GM19328 (cell line): ENCODE results near the gene NXN.
"Not testable (repeated sequence)": the region's sequence is repeated elsewhere in the genome, so short reads cannot be mapped to it uniquely, and the experiment has no call there.

Experiments
- ATAC-seq: cut with Tn5 transposase; IDR thresholded peaks from one replicate; pipeline ENCODE4 v1.9.1; 2021; ENCODE audit warnings: mild to moderate bottlenecking, moderate library complexity; ENCODE audit not compliant: unreplicated experiment

Gene NXN

DNA sequence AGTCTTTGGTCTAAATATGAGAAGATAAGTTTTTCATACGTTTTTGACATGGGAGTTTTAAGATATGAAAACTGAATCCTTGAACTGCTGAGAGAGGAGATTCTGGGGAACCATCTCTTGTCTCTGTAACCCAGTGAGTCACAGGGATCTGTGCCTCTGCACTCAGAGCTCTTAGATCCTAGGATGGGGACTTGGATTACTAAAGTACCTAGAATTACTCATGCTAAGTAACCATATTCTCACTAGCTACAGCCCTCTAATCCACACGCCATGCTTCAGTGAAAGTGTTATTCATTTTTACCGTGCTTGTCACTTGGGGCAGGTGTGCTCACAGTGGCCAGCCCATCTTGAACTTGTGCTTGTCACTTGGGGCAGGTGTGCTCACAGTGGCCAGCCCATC, 195.4 kb downstream of the NXN start:
- no peak for ATAC-seq

DNA sequence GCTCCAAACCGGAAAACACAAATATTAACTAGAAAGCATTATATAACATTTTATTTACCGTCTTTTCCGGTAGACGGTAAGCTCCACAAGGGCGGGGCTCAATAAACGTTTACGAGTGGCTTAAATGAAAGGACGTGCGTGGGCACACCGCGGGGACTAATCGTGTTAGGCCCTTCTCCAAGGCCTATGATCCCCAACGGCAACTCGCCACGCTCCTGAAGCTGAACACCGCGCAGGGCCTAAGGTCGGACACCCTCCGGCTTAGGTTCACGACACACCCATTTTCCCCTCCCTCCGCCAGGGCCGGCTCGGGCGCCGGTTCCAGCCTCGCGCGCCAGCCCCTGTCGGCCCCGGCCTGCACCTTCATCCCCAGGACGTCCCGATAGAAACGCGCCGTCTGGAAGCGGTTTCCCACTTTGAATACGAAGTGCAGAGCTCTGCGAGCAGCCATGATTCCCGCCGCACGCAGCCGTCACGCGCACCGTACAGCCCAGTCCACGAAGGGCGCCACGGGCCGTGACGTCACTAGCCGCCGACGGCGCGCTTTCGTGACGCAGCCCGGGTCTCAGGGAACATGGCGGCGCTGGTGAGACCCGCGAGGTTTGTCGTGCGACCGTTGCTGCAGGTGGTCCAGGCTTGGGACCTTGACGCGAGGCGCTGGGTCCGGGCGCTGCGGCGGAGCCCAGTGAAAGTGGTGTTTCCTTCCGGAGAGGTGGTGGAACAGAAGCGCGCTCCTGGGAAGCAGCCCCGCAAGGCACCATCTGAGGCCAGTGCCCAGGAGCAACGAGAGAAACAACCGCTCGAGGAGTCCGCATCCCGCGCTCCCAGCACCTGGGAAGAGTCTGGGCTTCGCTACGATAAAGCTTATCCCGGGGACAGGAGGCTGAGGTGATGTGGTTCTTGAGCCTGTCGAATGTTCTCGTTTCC, 197.5 kb downstream of the NXN start, which contains the start of the genes GLOD4 and MRM3:
GLOD4 (minus strand) TSS at position 476 of the 927 bp plus-strand sequence; CDS start at position 451, 25 bp downstream.
MRM3 (plus strand) TSS at position 549 of the 927 bp plus-strand sequence; CDS start at position 575, 26 bp downstream.
- peak; percentile 87 for ATAC-seq

DNA sequence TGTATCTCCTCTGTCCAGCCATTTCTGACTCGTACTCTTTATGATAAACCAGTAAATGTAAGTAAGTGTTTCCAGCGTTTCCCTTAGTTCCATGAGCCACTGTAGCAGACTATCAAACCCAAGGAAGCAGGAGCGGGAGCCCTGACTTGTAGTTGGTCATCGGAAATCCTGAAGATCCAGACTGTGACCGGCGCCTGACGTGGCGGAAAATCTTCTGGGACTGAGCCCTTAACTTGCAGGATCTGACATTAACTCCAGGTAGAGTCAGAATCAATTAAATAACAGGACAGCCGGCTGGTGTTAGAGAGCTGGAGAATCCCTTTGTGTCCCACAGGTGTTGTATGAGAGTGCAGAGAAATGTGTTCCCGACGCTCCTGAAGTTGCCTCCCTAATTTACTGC, 201.5 kb downstream of the NXN start:
- ATAC-seq = no peak

DNA sequence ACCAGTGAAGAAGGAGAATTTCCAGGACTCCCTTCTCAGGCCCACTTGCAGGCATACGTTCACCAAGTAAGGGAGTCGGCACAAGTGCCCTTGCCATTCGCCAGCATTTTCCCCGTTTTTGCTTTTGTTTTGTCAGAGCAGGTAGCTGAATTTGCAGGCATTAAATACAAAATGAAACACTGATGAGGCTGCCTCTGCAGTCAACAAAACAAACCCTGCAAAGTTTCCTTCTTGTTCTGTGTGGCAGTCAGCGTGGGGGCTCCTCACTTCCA, 205.3 kb downstream of the NXN start:
- no peak for ATAC-seq

DNA sequence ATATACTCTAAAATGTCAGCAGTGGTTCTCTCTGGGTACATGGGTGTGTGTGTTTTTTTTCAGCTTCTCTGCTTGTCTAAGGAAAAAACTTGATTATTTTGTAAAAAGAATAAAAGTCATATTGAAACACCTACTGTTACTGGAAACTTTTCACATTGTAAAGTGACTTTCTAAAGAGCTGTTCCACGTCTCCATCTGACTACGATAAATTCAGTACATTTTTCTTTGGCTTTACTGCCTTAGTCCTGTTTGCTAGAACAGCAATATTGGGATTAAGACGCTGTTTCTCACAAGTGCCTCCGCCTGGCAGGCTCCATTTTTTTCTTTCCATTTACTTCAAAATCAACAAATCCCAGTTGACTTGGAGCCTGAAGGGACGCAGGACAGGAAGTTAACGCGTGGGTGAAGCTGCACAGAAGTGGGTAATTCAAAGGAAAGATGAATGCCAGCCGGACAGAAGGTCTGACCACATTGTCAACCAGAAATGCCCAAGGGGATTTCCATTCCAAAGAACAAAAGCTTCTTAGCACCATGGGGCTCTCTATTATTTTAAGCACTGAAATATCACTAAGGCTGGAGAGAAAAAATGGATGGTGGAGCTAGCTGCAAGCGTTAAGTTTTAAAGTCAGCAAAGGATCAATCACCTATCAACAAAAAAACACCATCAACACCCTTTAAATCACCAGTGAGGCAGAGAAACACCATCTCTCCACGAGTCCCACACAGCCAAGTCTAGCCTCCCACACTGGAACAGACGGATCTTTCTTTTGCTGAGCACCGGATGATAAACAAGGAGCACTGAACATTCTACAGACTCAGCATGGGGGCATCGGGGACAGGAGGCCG, 205.9 kb downstream of the NXN start:
- ATAC-seq = no peak

DNA sequence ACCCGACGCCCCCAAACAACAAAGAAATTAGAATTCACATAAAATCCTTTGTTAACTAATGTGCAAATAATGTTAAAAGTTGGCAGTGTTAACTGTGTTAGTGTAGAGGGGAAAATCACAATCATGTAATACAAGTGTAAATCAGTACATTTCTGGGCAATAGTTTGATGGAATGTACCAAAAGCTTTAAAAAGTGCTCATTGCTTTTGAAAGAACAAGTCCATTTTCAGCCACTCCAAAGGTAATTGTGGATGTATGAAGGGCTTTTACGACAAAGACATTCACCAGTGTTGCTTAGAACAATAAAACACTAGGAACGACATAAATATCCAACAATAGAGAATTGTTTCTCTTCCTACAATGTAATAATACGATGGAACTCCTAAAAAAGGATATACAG, 206.6 kb downstream of the NXN start:
- no peak for ATAC-seq

DNA sequence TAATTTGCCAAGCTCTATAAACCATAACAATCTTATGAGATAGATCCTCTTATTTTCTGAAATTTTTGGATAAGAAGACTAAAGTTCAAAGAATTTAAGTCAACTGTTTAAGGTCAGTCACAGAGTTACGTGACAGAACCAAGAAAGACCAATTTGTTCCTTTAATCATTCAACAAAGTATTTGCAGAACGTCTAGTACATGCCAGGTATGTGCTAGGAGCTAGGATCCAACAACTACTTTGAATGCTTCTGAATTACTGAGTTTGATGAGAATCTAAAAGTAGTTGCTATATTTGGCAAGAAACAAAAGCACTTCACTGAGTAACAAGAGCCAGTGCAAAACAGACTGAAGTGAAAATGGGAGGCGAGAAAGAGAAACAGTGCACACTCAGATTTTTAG, 212.5 kb downstream of the NXN start:
- ATAC-seq = no peak

DNA sequence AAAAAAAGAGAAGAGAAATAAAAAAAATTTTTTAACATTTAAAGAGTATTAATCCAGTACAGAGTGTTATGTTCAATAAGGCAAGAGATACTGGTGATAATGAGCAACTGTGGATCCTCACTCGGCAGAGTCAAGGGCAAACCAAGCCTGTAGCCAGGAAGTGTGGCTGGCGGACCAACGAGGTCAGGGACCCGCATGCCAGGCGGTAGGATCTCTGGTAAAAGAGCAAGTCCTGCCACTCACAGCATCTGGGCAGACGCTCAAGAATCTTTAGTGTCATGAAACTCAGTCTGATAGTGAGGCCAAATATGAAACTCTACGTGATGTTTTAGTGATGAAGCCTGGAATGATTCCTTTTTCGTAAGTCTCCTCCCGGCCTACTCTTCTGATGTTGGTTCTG, 219.2 kb downstream of the NXN start:
- no peak for ATAC-seq

DNA sequence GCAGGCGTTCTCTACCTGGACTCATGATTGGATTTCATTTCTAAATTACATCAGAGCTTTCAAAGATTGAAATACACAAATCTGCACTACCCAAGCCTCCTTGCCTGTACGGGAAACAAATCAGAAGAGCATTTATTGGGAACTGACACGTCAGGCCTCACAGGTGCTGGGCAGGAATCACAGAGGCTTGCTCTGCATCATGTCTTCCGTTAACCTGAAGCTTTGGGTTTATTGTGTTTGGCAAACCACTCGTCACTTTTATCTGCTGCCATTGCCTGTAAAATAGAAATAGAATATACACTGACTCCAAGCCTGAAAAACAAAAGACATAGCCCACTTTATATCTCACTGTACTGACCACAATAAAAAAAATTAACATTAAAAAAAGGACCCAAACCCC, 219.6 kb downstream of the NXN start:
- ATAC-seq = no peak

DNA sequence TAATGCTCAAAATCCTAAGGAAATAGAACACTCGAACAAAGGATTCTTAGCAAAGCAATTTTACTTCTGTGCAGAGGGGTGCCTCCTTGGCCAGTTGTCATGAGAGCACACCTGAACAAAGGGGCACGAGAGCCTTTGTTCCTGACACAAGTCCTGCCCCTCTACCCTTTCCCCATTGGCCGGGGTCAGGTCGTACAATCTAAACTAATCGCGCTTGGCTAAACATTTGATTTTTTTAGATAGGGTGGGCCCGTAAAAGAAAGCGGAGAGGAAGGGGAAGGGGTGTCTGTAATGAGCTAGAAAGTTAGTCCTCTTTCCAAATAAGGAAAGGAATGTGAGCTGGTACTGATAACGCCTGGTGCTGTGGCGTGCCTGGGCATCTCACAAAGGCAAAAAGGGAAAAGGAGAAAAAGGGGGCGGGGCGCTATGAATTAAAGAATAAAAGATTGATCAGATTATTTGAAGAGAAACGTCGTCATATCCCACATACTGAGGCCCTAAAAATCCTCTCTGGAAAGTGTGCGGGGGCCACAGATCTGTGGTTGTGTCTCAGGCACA, 223.5 kb downstream of the NXN start:
- not testable (repeated sequence) for ATAC-seq

DNA sequence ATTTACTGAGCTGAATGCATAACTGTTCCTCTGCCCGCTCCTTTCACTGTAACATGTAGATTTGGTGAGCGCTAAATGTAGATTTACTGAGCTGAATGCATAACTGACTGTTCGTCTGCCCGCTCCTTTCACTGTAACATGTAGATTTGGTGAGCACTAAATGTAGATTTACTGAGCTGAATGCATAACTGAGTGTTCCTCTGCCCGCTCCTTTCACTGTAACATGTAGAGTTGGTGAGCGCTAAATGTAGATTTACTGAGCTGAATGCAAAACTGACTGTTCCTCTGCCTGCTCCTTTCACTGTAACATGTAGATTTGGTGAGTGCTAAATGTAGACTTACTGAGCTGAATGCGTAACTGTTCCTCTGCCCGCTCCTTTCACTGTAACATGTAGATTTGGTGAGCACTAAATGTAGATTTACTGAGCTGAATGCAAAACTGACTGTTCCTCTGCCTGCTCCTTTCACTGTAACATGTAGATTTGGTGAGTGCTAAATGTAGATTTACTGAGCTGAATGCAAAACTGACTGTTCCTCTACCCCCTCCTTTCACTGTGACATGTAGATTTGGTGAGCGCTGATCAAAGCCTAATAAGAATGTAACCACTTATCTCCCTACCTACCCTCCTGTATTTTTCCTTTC, 224.1 kb downstream of the NXN start:
- ATAC-seq = not testable (repeated sequence)

DNA sequence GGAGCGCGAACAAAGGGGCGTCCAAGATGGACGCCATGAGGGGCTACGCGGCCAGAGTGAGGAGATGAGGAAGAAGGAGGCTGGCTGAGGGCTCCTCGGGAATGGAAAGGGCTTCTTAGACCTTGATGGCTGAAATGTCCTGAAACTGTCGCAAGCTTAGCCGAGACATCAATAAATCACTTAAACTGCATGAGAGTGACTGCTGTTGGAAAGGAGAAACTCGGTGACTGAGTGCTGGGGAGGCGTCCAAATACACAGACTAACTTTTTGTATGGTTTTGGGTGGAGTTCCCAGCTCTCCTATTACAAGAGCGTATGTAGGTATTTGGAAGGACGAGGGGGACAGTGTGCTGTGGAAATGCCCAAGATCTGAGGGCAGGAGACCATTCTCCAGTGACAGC, 226.2 kb downstream of the NXN start:
- no peak for ATAC-seq

DNA sequence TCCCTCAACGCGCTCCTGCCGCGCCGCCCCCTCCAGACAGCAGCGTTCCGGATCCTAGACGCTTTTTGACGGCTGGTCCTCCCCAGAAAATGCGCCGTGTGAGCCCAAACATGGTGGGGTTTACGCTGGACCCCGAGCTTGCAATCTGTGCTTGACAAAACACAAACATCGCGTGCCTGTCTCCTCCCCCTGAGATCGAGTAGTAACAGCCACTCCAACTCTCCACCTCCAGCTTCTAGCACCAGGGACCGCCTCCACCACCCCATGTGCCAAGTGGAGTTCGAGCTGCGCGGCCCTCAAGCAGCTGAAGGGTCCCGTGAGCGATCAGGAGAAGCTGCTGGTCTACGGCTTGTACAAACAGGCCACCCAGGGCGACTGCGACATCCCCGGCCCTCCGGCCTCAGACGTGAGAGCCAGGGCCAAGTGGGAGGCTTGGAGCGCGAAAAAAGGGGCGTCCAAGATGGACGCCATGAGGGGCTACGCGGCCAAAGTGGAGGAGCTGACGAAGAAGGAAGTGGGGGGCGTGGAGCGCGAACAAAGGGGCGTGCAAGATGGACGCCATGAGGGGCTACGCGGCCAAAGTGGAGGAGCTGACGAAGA, 226.9 kb downstream of the NXN start:
- no peak for ATAC-seq

DNA sequence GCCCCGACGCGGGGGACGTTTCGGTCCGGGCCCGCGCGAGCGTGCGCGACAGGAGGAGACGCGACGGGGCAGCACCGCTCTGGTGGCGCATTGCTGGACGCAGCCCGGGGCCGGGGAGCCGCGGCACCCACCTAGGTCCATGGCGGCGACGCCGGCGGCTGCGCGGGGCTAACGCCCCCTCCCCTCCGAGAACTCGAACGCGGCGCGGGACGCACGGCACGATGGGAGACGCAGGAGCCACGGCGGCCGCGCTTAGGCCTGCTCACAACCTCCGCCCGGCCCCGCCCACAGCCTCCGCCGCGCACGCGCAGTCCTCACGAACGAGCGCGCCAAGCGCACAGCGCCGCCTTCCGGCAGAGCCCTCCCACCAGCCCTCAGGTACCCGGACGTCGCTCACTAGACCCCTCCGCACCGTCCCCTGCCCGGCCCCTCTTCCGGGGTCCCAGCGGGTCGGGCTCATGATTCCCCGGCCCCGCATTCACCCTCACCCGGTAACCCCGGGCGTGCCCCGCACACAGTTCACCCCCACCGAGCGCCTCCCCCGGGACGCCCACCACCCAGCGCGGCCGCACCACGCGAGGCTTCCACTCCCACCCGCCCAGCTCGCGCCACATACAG, 227.5 kb downstream of the NXN start, which contains the start of gene GEMIN4:
GEMIN4 (minus strand) TSS at position 263 of the 618 bp plus-strand sequence; CDS start at position 141, 122 bp downstream.
- peak; percentile 78 for ATAC-seq

DNA sequence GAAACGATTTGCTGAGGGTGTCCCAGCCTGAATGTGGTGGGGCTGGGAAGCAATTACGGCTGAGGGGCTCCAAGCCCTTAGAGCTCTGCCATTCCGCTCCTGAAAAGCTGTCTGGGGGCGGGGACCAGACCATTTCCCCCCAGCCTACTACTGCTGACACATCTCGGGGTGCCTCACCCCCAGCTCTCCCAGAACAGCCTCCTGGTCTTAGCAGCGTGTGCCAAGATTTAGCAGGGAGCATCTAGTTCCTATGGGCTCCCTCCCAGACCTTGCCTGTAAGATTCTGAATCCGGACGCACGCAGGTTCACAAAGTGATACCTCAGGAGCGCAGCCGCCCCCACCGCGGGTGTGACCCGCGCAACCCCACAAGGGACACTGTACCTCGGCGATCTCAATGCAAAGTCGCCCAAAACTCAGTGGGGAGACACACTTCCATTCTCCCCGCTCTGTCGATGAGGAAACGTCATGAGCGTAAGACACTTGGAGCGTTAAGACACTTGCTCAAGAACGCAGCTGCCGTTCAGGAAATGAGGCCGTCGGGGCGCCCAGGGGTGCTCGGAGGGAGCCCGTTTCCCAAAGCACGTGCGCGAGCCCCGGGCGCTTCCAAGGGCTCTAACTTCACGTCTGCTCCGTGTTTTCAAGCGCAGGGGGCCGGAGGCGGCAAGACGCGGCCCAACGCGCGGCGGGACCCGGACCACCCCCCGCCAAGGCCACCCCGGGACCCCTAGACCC, 228.1 kb downstream of the NXN start:
- ATAC-seq = peak; percentile 23

DNA sequence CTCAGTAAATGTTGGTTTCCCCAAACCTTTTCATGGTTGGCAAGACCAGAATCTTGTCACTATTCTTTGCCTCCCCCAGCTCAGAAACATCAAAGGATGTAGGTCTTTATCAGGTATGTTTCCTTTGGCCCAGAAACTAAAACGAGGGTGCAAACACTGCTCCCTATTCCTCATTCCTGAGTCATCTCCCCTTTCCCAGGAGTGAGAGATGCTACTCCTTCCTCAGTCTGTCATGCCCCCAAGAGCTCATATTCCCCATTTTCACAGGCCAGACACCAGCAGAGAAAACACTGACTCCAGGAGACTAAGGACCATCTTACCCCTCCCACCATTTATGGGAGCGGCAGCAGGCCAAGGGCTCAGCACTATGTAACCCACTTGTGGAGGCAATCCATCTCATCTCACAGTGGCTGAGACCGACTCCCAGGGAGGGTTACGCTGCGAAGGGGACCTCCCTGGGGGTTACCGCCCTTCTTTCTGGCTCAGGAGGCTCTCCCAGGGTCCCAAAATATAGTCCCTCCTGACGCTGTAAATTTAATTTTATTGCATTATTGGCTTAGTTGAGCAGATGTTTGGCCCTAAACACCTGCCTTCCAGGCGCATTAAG, 229.0 kb downstream of the NXN start:
- ATAC-seq = no peak

DNA sequence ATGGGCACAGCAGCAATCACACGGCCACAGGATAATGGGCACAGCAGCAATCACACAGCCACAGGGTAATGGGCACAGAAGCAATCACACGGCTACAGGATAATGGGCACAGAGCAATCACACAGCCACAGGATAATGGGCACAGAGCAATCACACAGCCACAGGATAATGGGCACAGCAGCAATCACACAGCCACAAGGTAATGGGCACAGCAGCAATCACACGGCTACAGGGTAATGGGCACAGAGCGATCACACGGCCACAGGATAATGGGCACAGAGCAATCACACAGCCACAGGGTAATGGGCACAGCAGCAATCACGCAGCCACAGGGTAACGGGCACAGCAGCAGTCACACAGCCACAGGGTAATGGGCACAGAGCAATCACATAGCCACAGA, 230.2 kb downstream of the NXN start:
- not testable (repeated sequence) for ATAC-seq
